Neural progenitor cell (in vitro differentiated cells): ENCODE results near the gene TRIM46. TPM values are rescaled to one million over a fixed set of nuclear protein-coding genes. Genes with fewer than 3 reads are reported as not detected.

ENCODE experiments used
- DNase-seq: peaks from one replicate; pipeline ENCODE4 v3.0.0-alpha.2; 2016; ENCODE audit warnings: low spot score
- H2AFZ ChIP-seq: fragments of 200-600 bp; sonication (generic); replicated peaks from 2 replicates; pipeline ENCODE4 v1.6.1; 2016; ENCODE audit warnings: antibody characterized with exemption
- H3F3A ChIP-seq: fragments of 200-600 bp; sonication (generic); 2 replicates; pipeline ENCODE4 v1.6.1; 2016; ENCODE audit warnings: antibody characterized with exemption, low read depth
- H3K27ac ChIP-seq: fragments of 200-600 bp; sonication (generic); 2 replicates; pipeline ENCODE4 v1.5.1; 2016; ENCODE audit warnings: mild to moderate bottlenecking
- H3K27me3 ChIP-seq: fragments of 200-600 bp; sonication (generic); 2 replicates; pipeline ENCODE4 v1.6.1; 2016; ENCODE audit warnings: mild to moderate bottlenecking, moderate library complexity
- H3K36me3 ChIP-seq: fragments of 200-600 bp; sonication (generic); 2 replicates; pipeline ENCODE4 v1.5.1; 2016
- H3K4me1 ChIP-seq: fragments of 200-600 bp; sonication (generic); 2 replicates; pipeline ENCODE4 v1.6.1; 2016; ENCODE audit warnings: mixed run types
- H3K4me2 ChIP-seq: fragments of 200-600 bp; sonication (generic); 2 replicates; pipeline ENCODE4 v1.6.1; 2016
- H3K4me3 ChIP-seq: fragments of 200-600 bp; sonication (generic); 2 replicates; pipeline ENCODE4 v1.5.1; 2016
- H3K79me2 ChIP-seq: fragments of 200-600 bp; sonication (generic); 2 replicates; pipeline ENCODE4 v1.6.1; 2016; ENCODE audit warnings: low read depth
- H3K9ac ChIP-seq: fragments of 200-600 bp; sonication (generic); 2 replicates; pipeline ENCODE4 v1.6.1; 2016
- H3K9me3 ChIP-seq: fragments of 200-600 bp; sonication (generic); 2 replicates; pipeline ENCODE4 v1.5.1; 2016; ENCODE audit warnings: low read depth
- H4K20me1 ChIP-seq: fragments of 200-600 bp; sonication (generic); 2 replicates; pipeline ENCODE4 v1.6.1; 2016; ENCODE audit warnings: low read depth
- H3K27ac Mint-ChIP-seq: 3 replicates; pipeline ENCODE4 v1.8.0; 2021; ENCODE audit warnings: mixed read lengths
- H3K27me3 Mint-ChIP-seq: 2 replicates; pipeline ENCODE4 v1.8.0; 2022; ENCODE audit warnings: low read depth, mild to moderate bottlenecking, inconsistent platforms, moderate library complexity, mixed read lengths; ENCODE audit not compliant: insufficient read depth
- H3K36me3 Mint-ChIP-seq: 3 replicates; pipeline ENCODE4 v1.8.0; 2021; ENCODE audit warnings: mixed read lengths
- H3K4me1 Mint-ChIP-seq: 3 replicates; pipeline ENCODE4 v1.8.0; 2021; ENCODE audit warnings: mixed read lengths
- H3K4me3 Mint-ChIP-seq: 3 replicates; pipeline ENCODE4 v1.8.0; 2021; ENCODE audit warnings: mild to moderate bottlenecking, moderate library complexity, mixed read lengths
- H3K9me3 Mint-ChIP-seq: 3 replicates; pipeline ENCODE4 v1.8.0; 2020; ENCODE audit warnings: mixed read lengths
- EZH2 ChIP-seq: fragments of 200-600 bp; sonication (generic); IDR thresholded peaks from 2 replicates; pipeline ENCODE4 v1.6.1; 2017; ENCODE audit warnings: antibody characterized with exemption, mild to moderate bottlenecking, moderate library complexity
- EZH2phosphoT487 ChIP-seq: fragments of 200-600 bp; sonication (generic); IDR thresholded peaks from 2 replicates; pipeline ENCODE4 v1.6.1; 2017; ENCODE audit warnings: antibody characterized with exemption
- total RNA-seq: library from RNA; depleted of rRNA; stranded (reverse); fragments of >200 nt; gene quantifications from 2 replicates; pipeline ENCODE4 v1.2.3, GENCODE V29; 2015; ENCODE audit warnings: low replicate concordance
- TF ChIP-seq, protein P1 (sequence below): fragments of 200-600 bp; sonication (generic); IDR thresholded peaks from 2 replicates; pipeline ENCODE4 v1.5.1; 2017; ENCODE audit warnings: antibody characterized with exemption, mild to moderate bottlenecking

TRIM46 gene
- total RNA-seq, 1 donor from 2014 or later = 3.9 TPM

DNA sequence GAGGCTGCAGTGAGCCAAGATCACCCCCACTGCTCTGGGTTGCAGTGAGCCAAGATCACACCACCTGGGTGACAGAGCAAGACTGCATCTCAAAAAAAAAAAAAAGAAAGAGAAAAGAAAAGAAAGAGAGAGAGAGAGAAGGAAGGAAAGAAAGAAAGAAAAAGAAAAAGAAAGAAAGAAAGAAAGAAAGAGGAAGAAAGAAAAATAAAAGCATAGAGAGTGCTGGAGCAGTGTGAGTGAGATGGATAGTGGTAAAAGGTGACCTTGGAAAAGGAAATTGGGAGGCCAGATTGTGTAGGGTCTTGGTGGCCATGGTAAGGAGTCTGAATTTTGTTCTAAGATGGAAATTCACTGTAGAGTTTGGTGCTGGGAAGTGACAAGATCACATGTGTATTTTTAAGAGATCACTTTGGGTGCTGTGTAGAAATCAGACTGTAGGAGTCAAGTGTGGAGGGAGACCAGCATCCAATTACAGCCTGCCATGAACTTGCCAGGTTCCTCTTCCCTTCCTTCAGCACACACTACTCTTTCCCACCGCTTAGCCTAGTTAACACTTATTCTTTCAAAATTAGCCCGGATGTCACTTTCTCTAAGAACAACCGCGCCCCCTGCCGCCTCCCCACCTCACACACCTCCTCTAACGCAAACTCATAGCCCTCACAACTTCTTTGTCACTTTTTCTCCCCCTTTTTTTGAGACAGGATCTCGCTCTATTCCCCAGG lies 52.7 kb downstream of the TRIM46 start:
- Histone ChIP-seq H3K36me3 (no peaks in the 10 kb centered on the region), H3K4me3 (peak overlapping the region; percentile 57), H3K9me3 (no peaks in the 10 kb centered on the region), H3K79me2 (peaks cover 27% of the 10 kb centered on the region), H3K4me2 (peak overlapping the region; percentile 84), H3F3A (peaks cover 49% of the 10 kb centered on the region), H3K27me3 (peaks cover 7% of the 10 kb centered on the region), H3K4me1 (peaks cover 20% of the 10 kb centered on the region), H3K9ac (peak overlapping the region; percentile 30), H2AFZ (peak overlapping the region; percentile 30), H4K20me1 (peaks cover 12% of the 10 kb centered on the region), H3K27ac (peak overlapping the region; percentile 8)
- no peak for TF ChIP-seq EZH2phosphoT487
- TF ChIP-seq, protein P1, sequence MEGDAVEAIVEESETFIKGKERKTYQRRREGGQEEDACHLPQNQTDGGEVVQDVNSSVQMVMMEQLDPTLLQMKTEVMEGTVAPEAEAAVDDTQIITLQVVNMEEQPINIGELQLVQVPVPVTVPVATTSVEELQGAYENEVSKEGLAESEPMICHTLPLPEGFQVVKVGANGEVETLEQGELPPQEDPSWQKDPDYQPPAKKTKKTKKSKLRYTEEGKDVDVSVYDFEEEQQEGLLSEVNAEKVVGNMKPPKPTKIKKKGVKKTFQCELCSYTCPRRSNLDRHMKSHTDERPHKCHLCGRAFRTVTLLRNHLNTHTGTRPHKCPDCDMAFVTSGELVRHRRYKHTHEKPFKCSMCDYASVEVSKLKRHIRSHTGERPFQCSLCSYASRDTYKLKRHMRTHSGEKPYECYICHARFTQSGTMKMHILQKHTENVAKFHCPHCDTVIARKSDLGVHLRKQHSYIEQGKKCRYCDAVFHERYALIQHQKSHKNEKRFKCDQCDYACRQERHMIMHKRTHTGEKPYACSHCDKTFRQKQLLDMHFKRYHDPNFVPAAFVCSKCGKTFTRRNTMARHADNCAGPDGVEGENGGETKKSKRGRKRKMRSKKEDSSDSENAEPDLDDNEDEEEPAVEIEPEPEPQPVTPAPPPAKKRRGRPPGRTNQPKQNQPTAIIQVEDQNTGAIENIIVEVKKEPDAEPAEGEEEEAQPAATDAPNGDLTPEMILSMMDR = peak; percentile 62
- H3K27ac Mint-ChIP-seq = peak overlapping the region; percentile 93
- peaks cover 43% of the 10 kb centered on the region for H3K4me1 Mint-ChIP-seq
- H3K36me3 Mint-ChIP-seq = peaks cover 12% of the 10 kb centered on the region
- peaks cover 6% of the 10 kb centered on the region for H3K27me3 Mint-ChIP-seq
- peak; percentile 83 for DNase-seq
- H3K4me3 Mint-ChIP-seq = peak overlapping the region; percentile 89
- no peaks in the 10 kb centered on the region for H3K9me3 Mint-ChIP-seq

DNA sequence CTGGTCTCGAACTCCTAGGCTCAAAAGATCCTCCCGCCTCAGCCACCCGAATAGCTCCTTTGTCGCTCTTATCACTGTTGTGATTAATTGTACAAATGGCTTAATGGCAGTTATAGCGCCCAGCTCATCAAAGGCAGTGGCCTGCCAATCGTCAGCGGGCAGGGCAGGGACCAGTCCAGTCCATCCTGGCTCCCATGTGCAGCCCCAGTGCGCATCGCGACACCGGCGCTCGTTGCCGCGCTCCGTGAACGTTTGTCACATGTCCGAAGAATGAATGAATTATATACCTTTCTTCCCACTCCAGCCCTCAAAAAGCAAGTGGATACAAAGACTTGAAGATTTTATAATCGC lies 53.2 kb downstream of the TRIM46 start:
- peaks cover 12% of the 10 kb centered on the region for H4K20me1 ChIP-seq
- H3K9me3 Mint-ChIP-seq = no peaks in the 10 kb centered on the region
- DNase-seq = peak; percentile 88
- peak overlapping the region; percentile 30 for H2AFZ ChIP-seq
- peak overlapping the region; percentile 84 for H3K4me2 ChIP-seq
- peaks cover 7% of the 10 kb centered on the region for H3K27me3 Mint-ChIP-seq
- H3K79me2 ChIP-seq = peaks cover 27% of the 10 kb centered on the region
- H3K9me3 ChIP-seq = no peaks in the 10 kb centered on the region
- peak overlapping the region; percentile 57 for H3K4me3 ChIP-seq
- H3F3A ChIP-seq = peaks cover 46% of the 10 kb centered on the region
- peak overlapping the region; percentile 30 for H3K9ac ChIP-seq
- H3K27ac ChIP-seq = peak overlapping the region; percentile 8
- peak overlapping the region; percentile 93 for H3K27ac Mint-ChIP-seq
- peaks cover 20% of the 10 kb centered on the region for H3K4me1 ChIP-seq
- H3K27me3 ChIP-seq = peaks cover 7% of the 10 kb centered on the region
- TF ChIP-seq EZH2 (no peak), EZH2phosphoT487 (no peak)
- TF ChIP-seq, protein P1 = peak; percentile 4
- peaks cover 12% of the 10 kb centered on the region for H3K36me3 Mint-ChIP-seq
- no peaks in the 10 kb centered on the region for H3K36me3 ChIP-seq
- H3K4me3 Mint-ChIP-seq = peak overlapping the region; percentile 89
- H3K4me1 Mint-ChIP-seq = peaks cover 43% of the 10 kb centered on the region

DNA sequence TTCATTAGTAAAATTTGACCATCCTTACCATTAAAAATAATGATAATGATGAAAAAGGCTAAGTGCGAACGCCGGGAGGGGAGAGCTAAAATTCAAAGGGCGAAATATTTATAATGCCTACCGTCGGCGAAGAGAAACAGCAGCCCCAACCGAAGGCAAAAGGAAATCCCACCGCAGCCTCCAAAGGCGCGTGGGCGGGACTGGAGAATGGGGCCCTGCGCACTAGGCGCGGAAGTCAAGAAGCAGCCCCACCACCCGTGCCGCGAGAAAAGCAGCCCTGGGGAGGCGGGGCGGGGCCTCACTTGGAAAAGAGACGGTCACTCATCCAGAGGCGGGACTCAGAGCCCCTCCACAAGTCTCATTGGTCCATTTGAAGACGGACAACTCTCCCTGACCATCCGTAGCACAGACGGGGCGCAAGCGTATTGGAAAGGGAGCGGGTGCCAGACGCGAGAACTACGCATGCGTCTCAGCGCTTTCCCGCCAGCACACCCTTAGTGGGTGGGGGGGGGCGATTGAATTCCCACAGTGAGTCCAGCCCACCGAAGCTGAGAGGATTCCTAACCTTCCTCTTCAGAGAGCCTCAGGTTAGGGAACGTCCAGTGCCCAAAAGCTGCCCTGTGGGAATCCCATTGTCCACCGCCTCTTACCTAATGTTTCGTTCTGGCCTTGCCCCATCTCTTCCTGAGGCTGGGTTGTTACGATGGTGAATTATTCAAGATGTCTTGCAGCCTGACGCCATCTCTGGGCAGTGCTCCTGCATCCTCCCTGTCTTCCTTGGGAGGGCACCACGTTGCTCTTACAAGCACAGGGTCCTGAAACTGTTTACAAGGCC lies 53.8 kb downstream of the TRIM46 start:
- peaks cover 9% of the 10 kb centered on the region for H3K36me3 Mint-ChIP-seq
- peak; percentile 99 for DNase-seq
- Histone ChIP-seq H3K27me3 (peaks cover 7% of the 10 kb centered on the region), H3K4me2 (peak overlapping the region; percentile 84), H2AFZ (peak overlapping the region; percentile 53), H3K4me1 (peaks cover 20% of the 10 kb centered on the region), H3K36me3 (no peaks in the 10 kb centered on the region), H4K20me1 (peaks cover 12% of the 10 kb centered on the region), H3K9me3 (no peaks in the 10 kb centered on the region), H3K79me2 (peaks cover 27% of the 10 kb centered on the region), H3K9ac (peak overlapping the region; percentile 40), H3K27ac (peak overlapping the region; percentile 83), H3K4me3 (peak overlapping the region; percentile 57), H3F3A (peaks cover 44% of the 10 kb centered on the region)
- TF ChIP-seq EZH2phosphoT487 = peak; percentile 10
- TF ChIP-seq EZH2 = no peak
- TF ChIP-seq, protein P1 = peak; percentile 24
- peaks cover 8% of the 10 kb centered on the region for H3K27me3 Mint-ChIP-seq
- no peaks in the 10 kb centered on the region for H3K9me3 Mint-ChIP-seq
- peak overlapping the region; percentile 89 for H3K4me3 Mint-ChIP-seq
- H3K4me1 Mint-ChIP-seq = peaks cover 41% of the 10 kb centered on the region
- peak overlapping the region; percentile 99 for H3K27ac Mint-ChIP-seq
